ENCODE measurements around the gene RAB3A.

DNA sequence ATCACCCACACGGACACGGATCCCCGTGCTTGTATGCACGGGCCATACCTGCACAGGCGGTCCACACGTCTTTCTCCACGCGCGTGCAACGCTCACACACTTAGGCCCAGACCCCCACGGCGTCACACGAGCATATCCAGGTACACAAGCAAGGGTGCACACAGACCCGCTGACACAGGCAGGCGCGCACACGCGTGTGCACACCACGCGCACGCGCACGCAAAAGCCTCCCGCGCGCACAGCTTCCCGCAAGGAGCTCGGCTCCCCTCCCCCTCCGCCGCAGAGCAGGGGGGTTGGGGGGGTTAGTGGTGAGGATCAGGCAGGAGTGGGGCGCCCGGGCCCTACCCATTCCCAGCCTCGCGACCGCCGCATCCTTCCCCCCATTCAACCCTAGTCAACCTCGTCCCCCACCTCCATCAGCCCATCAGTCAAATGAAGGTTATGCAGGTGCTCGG, 407 bp downstream of the RAB3A start:
- TF ChIP-seq CHD4 (IDR thresholded peaks at IDR 0.05; ENCODE audit: borderline replicate concordance) (no peak), ESRRA (IDR thresholded peaks at IDR 0.05; ENCODE audit: borderline replicate concordance, low read length) (no peak), CEBPB (IDR thresholded peaks at IDR 0.05) (no peak), RFX5 (IDR thresholded peaks at IDR 0.05) (no peak)

All from A549 (cell line).